ENCODE measurements around the gene BTBD17.

Gene BTBD17

GRCh38 chr17:74387365-74388218, 25.9 kb upstream of the BTBD17 start:
- no peak for DNase-seq

GRCh38 chr17:74386386-74386785, 24.7 kb upstream of the BTBD17 start:
- DNase-seq: no peak

- peak; percentile 75 for DNase-seq
Measured at GRCh38 chr17:74385201-74385600, 23.5 kb upstream of the BTBD17 start.

GRCh38 chr17:74383141-74383540, 21.5 kb upstream of the BTBD17 start:
- no peak for DNase-seq

GRCh38 chr17:74380959-74381808, 19.5 kb upstream of the BTBD17 start:
- no peak for DNase-seq

GRCh38 chr17:74380086-74380958, 18.7 kb upstream of the BTBD17 start:
- DNase-seq: peak; percentile 75

GRCh38 chr17:74379495-74380085, 17.9 kb upstream of the BTBD17 start:
- DNase-seq: peak; percentile 92

- DNase-seq: peak; percentile 84
Measured at GRCh38 chr17:74374858-74375257, 13.2 kb upstream of the BTBD17 start.

- peak; percentile 99 for DNase-seq
Measured at GRCh38 chr17:74373838-74374606, 12.4 kb upstream of the BTBD17 start.

- DNase-seq: peak; percentile 26
Measured at GRCh38 chr17:74372426-74372825, 10.8 kb upstream of the BTBD17 start.

GRCh38 chr17:74371653-74372147, 10.0 kb upstream of the BTBD17 start:
- no peak for DNase-seq

- DNase-seq: peak; percentile 42
Measured at GRCh38 chr17:74369665-74370490, 8.2 kb upstream of the BTBD17 start.

- peak; percentile 90 for DNase-seq
Measured at GRCh38 chr17:74369221-74369620, 7.6 kb upstream of the BTBD17 start.

- peak; percentile 91 for DNase-seq
Measured at GRCh38 chr17:74368341-74369081, 6.8 kb upstream of the BTBD17 start.

- DNase-seq: no peak
Measured at GRCh38 chr17:74367206-74367605, 5.5 kb upstream of the BTBD17 start, which contains the start of gene GPR142. Gene GPR142 (plus strand): TSS chr17:74367506. CDS start chr17:74369541, 2,035 bp downstream.

GRCh38 chr17:74362810-74363498, 1.3 kb upstream of the BTBD17 start:
- DNase-seq: no peak

- no peak for DNase-seq
Measured at GRCh38 chr17:74362069-74362405, 369 bp upstream of the BTBD17 start.

GRCh38 chr17:74360899-74361229, 804 bp downstream of the BTBD17 start:
- DNase-seq: no peak

- DNase-seq: no peak
Measured at GRCh38 chr17:74359916-74360315, 1.8 kb downstream of the BTBD17 start.

Measured in DMS53 (cell line).